A673 (cell line): Measurements from ENCODE around the gene PRR35. TPM values are rescaled to one million over a fixed set of nuclear protein-coding genes. Genes with fewer than 3 reads are reported as not detected.

Experiments
- BruUV-seq: library from RNA; stranded (reverse); fragments of 400-500 nt; replicated peaks from 2 replicates; lab custom pipeline; 2021; lab: Mats Ljungman, UMichigan
- CTCF ChIA-PET: fragments of 300-600 bp; sonication (Branson Sonifier 250); formaldehyde crosslinking; loops from one replicate; lab custom pipeline; 2022; ENCODE audit warnings: antibody characterized with exemption; lab: Charles Lee
- POLR2A ChIA-PET: fragments of 300-600 bp; sonication (Branson Sonifier 250); formaldehyde crosslinking; loops from one replicate; lab custom pipeline; 2022; ENCODE audit warnings: antibody characterized with exemption; ENCODE audit not compliant: low non-redundant PET; lab: Charles Lee
- DNase-seq: peaks from one replicate; pipeline ENCODE4 v3.0.0-alpha.2; 2015; ENCODE audit warnings: low spot score
- H3K27ac ChIP-seq: fragments of 200-600 bp; sonication (generic); 2 replicates; pipeline ENCODE4 v1.5.1; 2016; ENCODE audit warnings: mixed run types, low read depth, mild to moderate bottlenecking, mixed read lengths, antibody characterized with exemption, low read length; ENCODE audit not compliant: poor library complexity, severe bottlenecking
- H3K27me3 ChIP-seq: fragments of 200-600 bp; sonication (generic); replicated peaks from 2 replicates; pipeline ENCODE4 v1.6.1; 2017; ENCODE audit warnings: mixed run types, low read depth, mild to moderate bottlenecking, mixed read lengths, antibody characterized with exemption, low read length; ENCODE audit not compliant: insufficient read depth, poor library complexity
- H3K36me3 ChIP-seq: fragments of 200-600 bp; sonication (generic); 2 replicates; pipeline ENCODE4 v1.6.1; 2016; ENCODE audit warnings: mixed run types, mild to moderate bottlenecking, mixed read lengths, antibody characterized with exemption, low read length; ENCODE audit not compliant: insufficient read depth, poor library complexity, severe bottlenecking
- H3K4me1 ChIP-seq: fragments of 200-600 bp; sonication (generic); 2 replicates; pipeline ENCODE4 v1.6.1; 2017; ENCODE audit warnings: mixed run types, mild to moderate bottlenecking, mixed read lengths, antibody characterized with exemption, low read length; ENCODE audit not compliant: insufficient read depth, poor library complexity, severe bottlenecking
- H3K4me3 ChIP-seq: fragments of 200-600 bp; sonication (generic); 2 replicates; pipeline ENCODE4 v1.5.1; 2016; ENCODE audit warnings: low read depth, mixed run types, mild to moderate bottlenecking, mixed read lengths, low read length; ENCODE audit not compliant: poor library complexity, severe bottlenecking
- H3K9me3 ChIP-seq: fragments of 200-600 bp; sonication (generic); 2 replicates; pipeline ENCODE4 v1.6.1; 2016; ENCODE audit warnings: mixed run types, low read depth, mild to moderate bottlenecking, mixed read lengths, antibody characterized with exemption, low read length; ENCODE audit not compliant: poor library complexity, severe bottlenecking
- EZH2 ChIP-seq: fragments of 200-600 bp; sonication (generic); IDR thresholded peaks from 2 replicates; pipeline ENCODE4 v1.6.1; 2017; ENCODE audit warnings: borderline replicate concordance, low read depth, mild to moderate bottlenecking, mixed read lengths, antibody characterized with exemption, low read length; ENCODE audit not compliant: poor library complexity, severe bottlenecking
- intact Hi-C: fragments of 100-400 bp; cut with micrococcal nuclease; formaldehyde crosslinking; loops from one replicate; pipeline ENCODE4 v1.10.0; 2022; ENCODE audit not compliant: unreplicated experiment
- total RNA-seq: library from RNA; stranded (reverse); gene quantifications from 2 replicates; pipeline ENCODE4 v1.2.3, GENCODE V29; 2021
- TF ChIP-seq, protein P1 (sequence below): fragments of 300-800, 200-600 bp; sonication (generic); conservative IDR thresholded peaks from 2 replicates; pipeline ENCODE4 v1.5.1; 2017; ENCODE audit warnings: low read depth, mild to moderate bottlenecking, antibody characterized with exemption, low read length, moderate library complexity, mixed read lengths

PRR35 gene
- total RNA-seq, 1 experiment from 2014 or later: not detected

DNA sequence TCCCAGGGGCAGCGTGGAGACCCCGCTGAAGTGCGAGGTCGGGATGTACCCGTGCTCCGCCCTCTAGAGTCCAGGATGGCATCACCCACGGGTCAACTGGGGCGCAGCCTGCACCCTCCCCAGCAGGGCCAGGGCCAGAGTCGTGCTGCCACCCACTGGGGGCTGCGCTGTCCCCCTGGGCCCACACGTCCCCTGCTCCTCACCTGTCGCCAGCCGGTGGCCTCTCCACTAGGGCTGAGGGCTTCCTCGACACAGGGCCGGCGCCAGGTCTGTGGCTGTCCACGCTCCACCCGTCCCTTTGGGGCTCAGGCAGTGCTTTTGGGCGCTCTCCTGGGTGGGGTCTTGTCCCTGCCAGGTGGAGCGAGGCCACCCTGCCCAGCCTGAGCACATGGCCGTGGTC is 11.6 kb upstream of the PRR35 start:
- no peak overlapping the region for H3K4me3 ChIP-seq
- H3K4me1 ChIP-seq: no peaks in the 10 kb centered on the region
- no TSS peak for BruUV-seq
- no peak for DNase-seq
- no peaks in the 10 kb centered on the region for H3K27me3 ChIP-seq
- no peak overlapping the region for H3K27ac ChIP-seq
- CTCF ChIA-PET: no interaction called here
- no peaks in the 10 kb centered on the region for H3K9me3 ChIP-seq
- intact Hi-C loops: no loop called here
- H3K36me3 ChIP-seq: peaks cover 12% of the 10 kb centered on the region
- POLR2A ChIA-PET: no interaction called here
- TF ChIP-seq, protein P1, sequence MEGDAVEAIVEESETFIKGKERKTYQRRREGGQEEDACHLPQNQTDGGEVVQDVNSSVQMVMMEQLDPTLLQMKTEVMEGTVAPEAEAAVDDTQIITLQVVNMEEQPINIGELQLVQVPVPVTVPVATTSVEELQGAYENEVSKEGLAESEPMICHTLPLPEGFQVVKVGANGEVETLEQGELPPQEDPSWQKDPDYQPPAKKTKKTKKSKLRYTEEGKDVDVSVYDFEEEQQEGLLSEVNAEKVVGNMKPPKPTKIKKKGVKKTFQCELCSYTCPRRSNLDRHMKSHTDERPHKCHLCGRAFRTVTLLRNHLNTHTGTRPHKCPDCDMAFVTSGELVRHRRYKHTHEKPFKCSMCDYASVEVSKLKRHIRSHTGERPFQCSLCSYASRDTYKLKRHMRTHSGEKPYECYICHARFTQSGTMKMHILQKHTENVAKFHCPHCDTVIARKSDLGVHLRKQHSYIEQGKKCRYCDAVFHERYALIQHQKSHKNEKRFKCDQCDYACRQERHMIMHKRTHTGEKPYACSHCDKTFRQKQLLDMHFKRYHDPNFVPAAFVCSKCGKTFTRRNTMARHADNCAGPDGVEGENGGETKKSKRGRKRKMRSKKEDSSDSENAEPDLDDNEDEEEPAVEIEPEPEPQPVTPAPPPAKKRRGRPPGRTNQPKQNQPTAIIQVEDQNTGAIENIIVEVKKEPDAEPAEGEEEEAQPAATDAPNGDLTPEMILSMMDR: no peak
- no peak for TF ChIP-seq EZH2

DNA sequence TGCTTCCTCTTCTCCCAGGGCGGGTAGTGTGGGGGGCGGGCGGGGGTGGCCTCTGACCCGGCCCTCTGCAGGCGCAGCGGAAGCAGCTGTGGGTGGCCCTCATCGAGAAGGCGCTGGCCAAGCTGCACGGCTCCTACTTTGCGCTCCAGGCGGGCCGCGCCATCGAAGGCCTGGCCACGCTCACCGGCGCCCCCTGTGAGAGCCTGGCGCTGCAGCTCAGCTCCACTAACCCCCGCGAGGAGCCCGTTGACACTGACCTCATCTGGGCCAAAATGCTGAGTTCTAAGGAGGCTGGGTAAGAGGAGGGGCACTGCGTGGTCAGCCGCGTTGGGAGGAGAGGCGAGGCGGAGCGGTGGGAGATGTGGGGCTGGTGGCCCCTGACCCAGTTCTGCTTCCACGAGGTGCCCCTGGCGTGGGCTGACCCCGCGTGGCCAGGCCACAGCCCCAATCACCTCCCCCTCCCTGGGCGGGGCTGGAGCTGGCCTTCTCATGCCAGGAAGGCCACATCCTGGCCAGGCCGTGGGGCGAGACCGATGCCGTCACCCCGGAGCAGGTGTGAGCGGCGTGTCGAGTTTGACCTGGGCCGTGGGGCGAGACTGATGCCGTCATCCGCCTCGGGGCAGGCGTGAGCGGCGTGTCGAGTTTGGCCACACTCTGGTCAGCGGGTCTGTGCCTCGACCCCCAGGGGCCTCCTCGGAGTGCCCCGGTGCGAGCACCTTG is 10.5 kb upstream of the PRR35 start:
- intact Hi-C loops: no loop called here
- no peak overlapping the region for H3K4me3 ChIP-seq
- no peak for DNase-seq
- CTCF ChIA-PET: no interaction called here
- no peak overlapping the region for H3K27ac ChIP-seq
- H3K9me3 ChIP-seq: no peaks in the 10 kb centered on the region
- BruUV-seq: no TSS peak
- POLR2A ChIA-PET: no interaction called here
- H3K4me1 ChIP-seq: no peaks in the 10 kb centered on the region
- H3K36me3 ChIP-seq: peaks cover 12% of the 10 kb centered on the region
- no peaks in the 10 kb centered on the region for H3K27me3 ChIP-seq
- TF ChIP-seq EZH2: no peak
- TF ChIP-seq, protein P1: peak; percentile 33

DNA sequence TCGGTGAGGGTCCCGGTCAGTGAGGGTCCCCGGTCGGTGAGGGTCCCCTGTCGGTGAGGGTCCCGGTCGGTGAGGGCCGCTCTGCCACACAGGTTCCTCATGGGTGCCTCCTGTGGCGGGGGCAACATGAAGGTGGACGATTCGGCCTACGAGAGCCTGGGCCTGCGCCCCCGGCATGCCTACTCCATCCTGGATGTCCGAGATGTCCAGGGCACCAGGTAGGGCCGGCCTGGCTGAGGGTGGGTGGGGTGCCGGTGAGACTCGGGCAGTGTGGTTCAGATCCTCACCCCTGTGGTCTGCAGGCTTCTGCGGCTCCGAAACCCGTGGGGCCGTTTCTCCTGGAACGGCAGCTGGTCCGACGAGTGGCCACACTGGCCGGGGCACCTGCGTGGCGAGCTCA is 9.0 kb upstream of the PRR35 start:
- no peak overlapping the region for H3K4me3 ChIP-seq
- no peak overlapping the region for H3K27ac ChIP-seq
- H3K27me3 ChIP-seq: no peaks in the 10 kb centered on the region
- no TSS peak for BruUV-seq
- peaks cover 12% of the 10 kb centered on the region for H3K36me3 ChIP-seq
- TF ChIP-seq, protein P1: no peak
- TF ChIP-seq EZH2: no peak
- POLR2A ChIA-PET: no interaction called here
- no peaks in the 10 kb centered on the region for H3K9me3 ChIP-seq
- intact Hi-C loops: no loop called here
- CTCF ChIA-PET: no interaction called here
- no peak for DNase-seq
- no peaks in the 10 kb centered on the region for H3K4me1 ChIP-seq
